Hepatic stellate cell (primary cell): ENCODE data around the gene CLSTN2.

ENCODE experiments used
- DNase-seq: peaks from one replicate; pipeline ENCODE4 v3.0.0; 2011; ENCODE audit warnings: low spot score

The CLSTN2 gene

GRCh38 chr3:140601881-140602280, 666.9 kb downstream of the CLSTN2 start:
- no peak for DNase-seq

- no peak for DNase-seq
These were observed 667.8 kb downstream of the CLSTN2 start for GRCh38 chr3:140602781-140603180.

GRCh38 chr3:140603766-140604165, 668.8 kb downstream of the CLSTN2 start:
- no peak for DNase-seq

- no peak for DNase-seq
These were observed 675.6 kb downstream of the CLSTN2 start for GRCh38 chr3:140610544-140610943.

GRCh38 chr3:140614001-140614400, 679.0 kb downstream of the CLSTN2 start:
- no peak for DNase-seq

GRCh38 chr3:140617135-140617534, 682.1 kb downstream of the CLSTN2 start:
- no peak for DNase-seq

- DNase-seq = no peak
These were observed 691.9 kb downstream of the CLSTN2 start for GRCh38 chr3:140626856-140627255.
